GM08714 (cell line): Measurements from ENCODE around the gene SEC11C.

Experiments used
- H3K4me3 ChIP-seq: fragments of 200-500 bp; sonication (Bioruptor generic); 2 replicates; pipeline ENCODE4 v1.5.1; 2014; ENCODE audit warnings: mild to moderate bottlenecking, low read length, inconsistent platforms
- ZNF274 ChIP-seq: IDR thresholded peaks from 2 replicates; pipeline ENCODE4 v1.6.1; 2012; ENCODE audit warnings: mild to moderate bottlenecking, low read depth, low read length

SEC11C gene

GRCh38 chr18:59172664-59173249 lies 33.1 kb downstream of the SEC11C start:
- no peak for TF ChIP-seq ZNF274
- H3K4me3 ChIP-seq = no peak overlapping the region

DNA sequence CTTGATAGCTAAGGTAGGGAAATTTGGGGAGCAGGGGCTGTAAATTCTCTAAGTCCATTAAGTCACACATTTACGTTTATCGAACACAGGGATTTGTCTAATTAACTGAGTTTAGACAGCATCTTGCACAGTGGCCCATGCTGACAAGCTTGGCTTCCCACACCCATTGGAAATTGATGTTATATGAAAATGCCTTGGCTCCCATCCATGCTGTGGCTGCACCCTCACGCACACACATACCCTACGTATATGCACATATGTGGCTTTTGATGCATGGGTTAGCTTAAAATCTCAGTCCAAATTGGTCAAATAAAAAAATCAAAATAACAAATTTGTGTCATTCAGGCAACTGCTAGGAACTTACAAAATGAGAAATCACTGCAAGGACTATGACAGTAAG lies 37.8 kb downstream of the SEC11C start:
- no peak overlapping the region for H3K4me3 ChIP-seq
- TF ChIP-seq ZNF274 = no peak

DNA sequence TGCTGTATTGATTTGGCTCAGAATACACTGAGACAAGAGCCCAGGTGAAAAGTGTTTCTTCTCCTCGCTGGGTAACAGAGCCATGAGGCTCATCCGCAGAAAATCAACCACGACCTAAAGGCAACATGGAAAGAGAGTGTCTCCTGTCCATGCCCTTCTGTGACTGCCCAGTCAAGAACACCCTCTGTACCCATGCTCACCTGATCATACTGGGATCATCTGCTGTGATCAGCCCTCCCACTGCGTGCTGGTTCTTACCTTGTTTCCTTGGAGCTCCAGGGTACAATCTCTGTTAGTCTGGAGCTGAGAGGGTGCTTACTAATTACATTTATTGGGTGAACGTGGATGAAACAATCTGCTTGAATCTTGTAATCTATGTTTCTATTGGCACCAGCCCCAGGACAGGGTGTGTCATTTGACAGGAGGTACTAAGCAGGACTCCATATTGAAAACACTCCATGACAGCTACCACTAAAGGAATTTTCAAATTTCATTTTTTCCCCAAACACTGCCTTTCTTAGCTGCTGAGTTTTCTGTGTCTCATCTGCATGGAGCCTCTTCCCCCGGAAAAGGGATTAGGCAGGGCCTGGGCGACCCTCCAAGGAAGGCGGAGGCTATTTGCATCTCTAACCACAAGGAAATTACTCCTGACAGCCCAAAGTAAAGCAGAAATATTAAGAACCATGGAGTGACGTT lies 40.6 kb downstream of the SEC11C start:
- no peak overlapping the region for H3K4me3 ChIP-seq
- no peak for TF ChIP-seq ZNF274

- TF ChIP-seq ZNF274 = no peak
- no peak overlapping the region for H3K4me3 ChIP-seq
These were observed 43.0 kb downstream of the SEC11C start for GRCh38 chr18:59182673-59183072.

DNA sequence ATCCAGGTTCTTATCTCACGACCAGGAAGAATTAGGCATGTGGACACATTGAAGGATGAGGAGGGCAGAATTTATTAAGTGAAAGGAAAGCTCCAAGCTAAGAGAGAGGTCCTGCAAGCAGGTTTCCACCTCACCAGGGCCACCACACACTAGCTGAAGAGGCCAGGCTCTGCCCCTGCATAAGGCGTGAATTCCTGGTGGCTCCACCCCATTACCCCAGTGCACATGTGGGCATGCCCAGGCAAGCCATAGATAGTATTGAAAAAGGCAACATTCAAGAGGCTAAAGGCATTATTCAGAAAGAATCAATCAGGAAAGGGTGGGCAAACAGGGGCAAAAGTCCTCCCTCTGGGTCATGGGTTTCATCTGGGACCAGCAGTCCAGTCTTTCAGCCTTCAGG lies 49.3 kb downstream of the SEC11C start:
- no peak overlapping the region for H3K4me3 ChIP-seq
- TF ChIP-seq ZNF274 = no peak

DNA sequence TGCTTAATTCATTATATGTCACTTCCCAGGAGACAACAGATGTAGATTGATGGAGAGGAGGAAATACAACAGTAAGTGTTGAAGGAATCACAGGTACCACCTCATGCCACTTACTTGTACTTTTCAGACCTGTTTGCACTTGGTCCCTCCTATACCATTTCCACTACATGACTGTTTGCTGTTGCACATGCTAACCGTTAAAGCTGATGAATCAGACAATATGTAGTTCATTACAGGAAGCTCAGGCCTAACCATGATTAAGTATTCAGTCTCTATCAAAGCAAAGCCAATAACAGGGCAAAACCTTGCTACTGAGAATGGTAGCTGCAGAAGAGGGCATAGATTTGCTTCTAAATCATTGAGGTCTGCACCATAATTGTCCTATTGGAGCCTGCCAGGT lies 50.1 kb downstream of the SEC11C start:
- H3K4me3 ChIP-seq = no peak overlapping the region
- TF ChIP-seq ZNF274 = no peak

DNA sequence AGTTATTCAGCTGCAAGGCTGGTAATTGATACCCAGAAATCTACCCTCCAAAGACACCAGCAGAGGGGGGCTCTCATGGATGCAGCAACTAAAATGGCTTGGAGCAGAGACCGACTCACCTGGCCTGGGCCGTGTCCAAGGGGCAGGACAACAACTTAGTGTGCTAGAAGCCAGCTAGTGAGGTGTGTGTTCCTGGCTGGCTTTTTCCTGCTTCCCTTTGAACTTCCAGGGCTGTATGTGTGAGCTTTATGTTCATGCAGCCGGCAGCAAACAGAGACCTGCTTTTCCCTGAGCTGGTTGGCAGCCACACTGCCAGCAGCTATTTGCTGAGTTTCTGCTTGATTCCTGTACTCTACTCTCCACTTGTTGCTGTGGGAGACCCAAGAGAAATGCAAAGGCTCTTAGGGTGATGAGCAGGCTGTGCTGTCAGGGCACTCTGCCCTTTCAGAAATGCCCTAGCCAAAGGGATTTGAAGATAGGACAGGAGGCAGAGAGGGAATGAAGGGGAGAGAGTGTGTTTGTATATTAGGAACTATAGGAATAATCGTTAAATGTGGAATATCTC lies 56.6 kb downstream of the SEC11C start:
- H3K4me3 ChIP-seq = no peak overlapping the region
- TF ChIP-seq ZNF274 = no peak

DNA sequence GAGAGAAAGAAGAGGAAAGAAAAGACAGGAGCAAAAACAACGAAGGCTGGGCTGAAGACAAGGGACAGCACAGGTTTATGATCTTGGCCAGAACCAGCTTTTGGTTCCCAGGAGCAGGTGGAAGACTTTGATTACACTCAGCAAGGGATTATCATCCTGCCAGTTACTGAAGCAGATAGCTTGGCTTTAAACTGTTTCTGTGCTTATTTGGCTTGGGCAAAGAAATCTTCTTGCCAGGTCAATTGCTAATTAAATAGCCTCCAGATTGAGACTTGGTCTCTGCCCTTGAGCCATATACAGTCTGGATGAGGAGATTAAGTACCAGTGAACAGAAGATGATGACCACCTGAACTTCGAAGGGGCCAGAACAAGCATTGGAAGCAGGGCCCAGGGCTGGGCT lies 58.0 kb downstream of the SEC11C start:
- TF ChIP-seq ZNF274 = no peak
- H3K4me3 ChIP-seq = no peak overlapping the region

- TF ChIP-seq ZNF274 = no peak
These were observed 58.5 kb downstream of the SEC11C start for GRCh38 chr18:59198215-59198614.

GRCh38 chr18:59200787-59201186 lies 61.1 kb downstream of the SEC11C start:
- TF ChIP-seq ZNF274 = no peak
- H3K4me3 ChIP-seq = no peak overlapping the region

More at GRCh38 chr18:59198215-59198614, 58.5 kb downstream of the SEC11C start:
- H3K4me3 ChIP-seq = no peak overlapping the region

DNA sequence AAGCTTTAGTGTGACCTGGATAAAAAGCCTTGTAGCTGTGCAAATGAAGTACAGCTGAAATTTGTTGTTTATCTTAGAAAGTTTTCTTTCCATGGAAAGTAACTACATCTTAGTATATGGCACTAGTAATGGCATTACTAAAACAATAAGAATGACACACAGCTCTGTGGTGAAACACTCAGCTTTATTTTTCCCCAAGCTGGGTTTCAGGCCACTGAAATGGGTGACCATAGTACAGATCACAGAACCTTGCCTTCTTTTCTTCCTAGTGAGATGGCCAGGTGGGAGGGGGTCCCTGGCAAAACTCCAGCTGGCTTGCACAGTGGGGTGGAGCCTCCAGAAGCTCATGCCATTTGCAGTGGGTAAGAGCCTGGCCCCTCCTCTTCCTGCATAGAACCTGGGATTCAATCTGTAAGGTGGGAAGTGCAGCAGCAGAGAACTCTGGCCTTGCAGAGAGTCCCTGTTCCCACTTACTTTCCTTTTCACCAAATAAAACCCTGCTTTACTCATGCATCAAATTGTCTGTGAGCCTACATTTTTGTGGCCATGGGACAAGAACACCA lies 62.7 kb downstream of the SEC11C start:
- no peak overlapping the region for H3K4me3 ChIP-seq
- no peak for TF ChIP-seq ZNF274

- TF ChIP-seq ZNF274 = no peak
- H3K4me3 ChIP-seq = no peak overlapping the region
These were observed 67.8 kb downstream of the SEC11C start for GRCh38 chr18:59207506-59207905.
